NCI-H82 treated with DMSO at 0.1 percent for 48 hours (cell line): ENCODE measurements around the gene PPEF1.

Experiments used
- DNase-seq: peaks from one replicate; lab custom pipeline; 2025; ENCODE audit not compliant: unreplicated experiment; lab: John Stamatoyannopoulos, UW

The PPEF1 gene

GRCh38 chrX:18875256-18875878, 167.9 kb downstream of the PPEF1 start:
- DNase-seq: no peak

GRCh38 chrX:18877469-18877868, 170.0 kb downstream of the PPEF1 start:
- no peak for DNase-seq
